Mucosa of descending colon (tissue), 3 donors: Measurements from ENCODE around the gene AP2M1. TPM values are rescaled to one million over a fixed set of nuclear protein-coding genes. Genes with fewer than 3 reads are reported as not detected.
A peak's percentile ranks its signal among the peaks of the same experiment; 100 is the strongest.
"Not testable (repeated sequence)": the region's sequence is repeated elsewhere in the genome, so short reads cannot be mapped to it uniquely, and the experiment has no call there.

ENCODE experiments used
- ATAC-seq: fragments of 200-7000 bp; cut with Tn5 transposase; one replicate; pipeline ENCODE4 v1.9.1; 2020; ENCODE audit warnings: mild to moderate bottlenecking, moderate library complexity
- DNase-seq, 3 donors: peaks; one replicate each; pipeline ENCODE4 v3.0.0-alpha.2; 2020
- H3K36me3 ChIP-seq: fragments of 200-600 bp; one replicate; pipeline ENCODE4 v1.8.0; 2021; ENCODE audit warnings: low read depth, mild to moderate bottlenecking
- H3K4me1 ChIP-seq: fragments of 200-600 bp; one replicate; pipeline ENCODE4 v1.8.0; 2021; ENCODE audit warnings: low read depth, mild to moderate bottlenecking
- H3K4me3 ChIP-seq: fragments of 200-600 bp; one replicate; pipeline ENCODE4 v1.8.0; 2021; ENCODE audit warnings: mild to moderate bottlenecking
- H3K9me3 ChIP-seq: fragments of 200-600 bp; one replicate; pipeline ENCODE4 v1.8.0; 2021; ENCODE audit warnings: mild to moderate bottlenecking
- intact Hi-C, 2 donors: fragments of 100-400 bp; cut with DNase I in 1 of 2; cut with micrococcal nuclease in 1 of 2; formaldehyde crosslinking; loops; one replicate each; pipeline versions ENCODE4 v1.11.0 to v1.11.1; 2022; cut with DNase I, micrococcal nuclease
- total RNA-seq, 3 donors: library from RNA; stranded (reverse); fragmentation: NEBNext Ultra II Directional in 2 of 3; extraction: Animal tissue kit (Norgen Biotek cat#: 25700) in 2 of 3; gene quantifications; one replicate each; pipeline versions ENCODE4 v1.2.1 to v1.2.4, GENCODE V29; 2021 to 2023
- TF ChIP-seq, protein P1 (sequence below): fragments of 200-600 bp; IDR thresholded peaks from one replicate; pipeline ENCODE4 v1.8.0; 2022; ENCODE audit warnings: antibody characterized with exemption, mild to moderate bottlenecking
- donor health status: DM: no; HTN: no; CAD: no; lungs with moderate emphysema.
- donor health status: DM: no; HTN: no; CAD: no.
- donor health status: DM: no; HTN: yes; CAD: no.

The AP2M1 gene
- total RNA-seq, 3 donors from 2014 or later: 215 to 297 (median 227) TPM

DNA sequence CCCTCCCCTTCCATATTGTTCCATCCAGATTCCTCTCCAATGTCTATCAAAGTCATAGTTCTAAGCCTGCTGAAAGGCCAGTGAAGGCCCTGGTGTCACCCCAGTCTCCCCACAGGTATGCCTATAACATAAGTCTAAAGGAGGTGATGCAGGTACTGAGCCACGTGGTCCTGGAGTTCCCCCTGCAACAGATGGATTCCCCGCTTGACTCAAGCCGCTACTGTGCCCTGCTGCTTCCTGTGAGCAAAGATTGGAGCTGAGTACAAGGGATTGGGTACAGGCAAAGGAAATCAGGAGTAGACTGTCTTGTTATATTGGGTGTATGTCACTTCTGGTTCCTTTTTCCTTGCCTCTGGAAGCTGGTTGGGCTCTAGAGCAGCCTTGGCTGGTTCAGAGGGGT, 31.3 kb upstream of the AP2M1 start:
- DNase-seq (no peak), ATAC-seq (no peak)
- Histone ChIP-seq H3K36me3 (peaks cover 6% of the 10 kb centered on the region), H3K4me3 (no peak overlapping the region), H3K9me3 (no peaks in the 10 kb centered on the region), H3K4me1 (no peaks in the 10 kb centered on the region)
- TF ChIP-seq, protein P1, sequence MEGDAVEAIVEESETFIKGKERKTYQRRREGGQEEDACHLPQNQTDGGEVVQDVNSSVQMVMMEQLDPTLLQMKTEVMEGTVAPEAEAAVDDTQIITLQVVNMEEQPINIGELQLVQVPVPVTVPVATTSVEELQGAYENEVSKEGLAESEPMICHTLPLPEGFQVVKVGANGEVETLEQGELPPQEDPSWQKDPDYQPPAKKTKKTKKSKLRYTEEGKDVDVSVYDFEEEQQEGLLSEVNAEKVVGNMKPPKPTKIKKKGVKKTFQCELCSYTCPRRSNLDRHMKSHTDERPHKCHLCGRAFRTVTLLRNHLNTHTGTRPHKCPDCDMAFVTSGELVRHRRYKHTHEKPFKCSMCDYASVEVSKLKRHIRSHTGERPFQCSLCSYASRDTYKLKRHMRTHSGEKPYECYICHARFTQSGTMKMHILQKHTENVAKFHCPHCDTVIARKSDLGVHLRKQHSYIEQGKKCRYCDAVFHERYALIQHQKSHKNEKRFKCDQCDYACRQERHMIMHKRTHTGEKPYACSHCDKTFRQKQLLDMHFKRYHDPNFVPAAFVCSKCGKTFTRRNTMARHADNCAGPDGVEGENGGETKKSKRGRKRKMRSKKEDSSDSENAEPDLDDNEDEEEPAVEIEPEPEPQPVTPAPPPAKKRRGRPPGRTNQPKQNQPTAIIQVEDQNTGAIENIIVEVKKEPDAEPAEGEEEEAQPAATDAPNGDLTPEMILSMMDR: no peak
- intact Hi-C loops: no loop called here

DNA sequence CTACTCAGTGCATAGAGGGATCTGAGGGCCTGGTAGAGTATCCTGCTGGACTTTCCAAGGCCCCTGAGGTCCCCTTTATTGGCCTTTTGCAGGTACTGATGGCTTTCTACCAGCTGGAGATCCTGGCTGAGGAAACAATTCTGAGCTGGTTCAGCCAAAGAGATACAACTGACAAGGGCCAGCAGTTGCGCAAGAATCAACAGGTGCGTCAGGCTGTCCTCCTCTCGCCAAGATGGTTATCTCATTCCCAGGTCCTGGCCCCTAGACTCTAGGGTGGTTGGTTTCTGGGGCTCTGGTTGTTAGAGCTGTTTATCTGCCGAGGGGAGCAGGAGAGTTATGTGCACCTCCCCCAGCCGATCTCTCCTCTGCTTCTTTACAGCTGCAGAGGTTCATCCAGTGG, 30.1 kb upstream of the AP2M1 start:
- Histone ChIP-seq H3K36me3 (peaks cover 6% of the 10 kb centered on the region), H3K4me1 (no peaks in the 10 kb centered on the region), H3K4me3 (no peak overlapping the region), H3K9me3 (no peaks in the 10 kb centered on the region)
- DNase-seq (no peak), ATAC-seq (no peak)
- intact Hi-C loops: no loop called here
- TF ChIP-seq, protein P1: no peak

DNA sequence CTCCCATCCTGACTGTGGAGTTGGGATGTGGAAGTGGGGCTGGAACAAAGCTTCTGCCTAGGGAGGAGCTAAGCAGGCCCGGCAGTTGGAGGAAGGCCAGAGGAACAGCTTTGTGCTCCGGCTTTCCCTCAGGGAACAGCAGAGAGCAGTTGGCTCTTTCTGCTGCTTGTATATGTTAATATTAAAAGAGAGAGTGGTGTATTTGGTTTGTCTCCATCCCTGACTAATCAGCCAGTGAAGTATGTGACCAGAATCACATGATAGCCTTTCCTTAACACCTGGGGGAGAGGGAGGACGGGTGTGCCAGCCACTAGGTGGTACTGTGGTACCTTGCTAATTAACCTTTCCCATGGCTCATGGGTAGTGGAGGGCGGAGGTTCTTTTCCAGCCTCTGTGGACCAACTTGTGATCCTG, 29.5 kb upstream of the AP2M1 start:
- TF ChIP-seq, protein P1: no peak
- no peak overlapping the region for H3K4me3 ChIP-seq
- DNase-seq (peak in 2 of 3 donors; percentile 56 to 73), ATAC-seq (peak; percentile 89)
- no peaks in the 10 kb centered on the region for H3K4me1 ChIP-seq
- intact Hi-C loops: no loop called here
- peaks cover 6% of the 10 kb centered on the region for H3K36me3 ChIP-seq
- no peaks in the 10 kb centered on the region for H3K9me3 ChIP-seq

DNA sequence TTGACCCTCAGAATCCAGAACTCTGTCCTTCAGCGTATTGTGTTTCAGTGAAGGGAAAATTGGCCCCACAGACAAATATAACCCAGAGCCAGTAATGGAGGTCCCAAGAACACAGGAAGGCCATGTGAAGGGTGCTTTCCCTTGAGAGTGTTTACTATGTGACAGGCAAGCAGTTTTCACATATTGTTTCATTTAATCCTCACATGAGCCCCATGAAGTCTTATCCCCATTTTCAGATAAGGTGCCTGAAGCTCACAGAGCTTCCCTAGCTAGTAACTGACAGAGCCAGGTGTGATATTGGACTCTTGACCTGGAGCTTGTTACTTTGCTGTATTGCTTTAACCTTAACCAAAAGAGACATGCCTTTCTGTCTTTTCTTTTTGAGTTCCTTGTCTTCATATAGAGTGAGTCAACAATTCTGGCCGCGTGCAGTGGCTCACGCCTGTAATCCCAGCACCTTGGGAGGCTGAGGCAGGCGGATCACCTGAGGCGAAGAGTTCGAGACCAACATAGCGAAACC, 28.8 kb upstream of the AP2M1 start:
- TF ChIP-seq, protein P1: no peak
- DNase-seq: no peak
- H3K9me3 ChIP-seq: no peaks in the 10 kb centered on the region
- no peak overlapping the region for H3K4me3 ChIP-seq
- peak; percentile 65 for ATAC-seq
- no peaks in the 10 kb centered on the region for H3K4me1 ChIP-seq
- intact Hi-C loops: no loop called here
- peaks cover 6% of the 10 kb centered on the region for H3K36me3 ChIP-seq

DNA sequence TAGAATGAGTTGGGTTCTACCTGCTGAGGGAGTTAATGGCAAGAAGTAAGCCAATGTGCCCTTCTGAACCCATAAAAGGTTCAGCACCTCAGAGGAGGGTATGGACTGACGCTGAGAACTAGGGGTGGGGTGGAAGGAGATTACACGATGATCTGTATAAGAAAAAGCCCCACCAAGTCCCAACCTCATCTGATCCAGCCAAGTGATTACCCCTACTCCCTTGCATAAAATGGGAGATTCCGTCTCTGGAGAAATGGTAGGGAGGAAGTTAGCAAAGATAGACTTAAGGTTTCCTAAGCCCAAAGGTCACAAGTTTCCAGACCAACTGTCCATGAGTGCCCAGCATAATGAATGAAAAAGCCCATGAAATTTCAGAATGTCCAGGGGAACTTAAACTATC, 26.6 kb upstream of the AP2M1 start:
- ATAC-seq (peak; percentile 57), DNase-seq (no peak)
- H3K36me3 ChIP-seq: no peaks in the 10 kb centered on the region
- TF ChIP-seq, protein P1: no peak
- H3K9me3 ChIP-seq: no peaks in the 10 kb centered on the region
- H3K4me1 ChIP-seq: no peaks in the 10 kb centered on the region
- H3K4me3 ChIP-seq: no peak overlapping the region
- intact Hi-C loops: no loop called here

DNA sequence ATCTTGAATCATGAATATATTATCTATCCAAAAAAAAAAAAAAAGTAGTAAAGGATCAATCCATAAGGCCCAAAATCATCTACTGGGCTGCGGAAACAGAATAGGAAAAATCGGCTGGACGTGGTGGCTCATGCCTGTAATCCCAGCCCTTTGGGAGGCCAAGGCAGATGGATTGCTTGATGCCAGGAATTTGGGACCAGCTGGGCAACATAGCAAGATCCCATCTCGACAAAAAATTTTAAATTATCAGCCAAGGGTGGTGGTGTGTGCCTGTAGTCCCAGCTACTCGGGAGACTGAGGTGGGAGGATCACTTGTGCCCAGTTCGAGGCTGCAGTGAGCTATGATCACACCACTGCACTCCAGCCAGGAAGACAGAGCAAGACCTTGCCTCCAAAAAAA, 25.5 kb upstream of the AP2M1 start:
- Histone ChIP-seq H3K36me3 (no peaks in the 10 kb centered on the region), H3K9me3 (no peaks in the 10 kb centered on the region), H3K4me1 (no peaks in the 10 kb centered on the region), H3K4me3 (no peak overlapping the region)
- DNase-seq: no peak
- intact Hi-C loops: no loop called here
- TF ChIP-seq, protein P1: no peak
- ATAC-seq: no peak

DNA sequence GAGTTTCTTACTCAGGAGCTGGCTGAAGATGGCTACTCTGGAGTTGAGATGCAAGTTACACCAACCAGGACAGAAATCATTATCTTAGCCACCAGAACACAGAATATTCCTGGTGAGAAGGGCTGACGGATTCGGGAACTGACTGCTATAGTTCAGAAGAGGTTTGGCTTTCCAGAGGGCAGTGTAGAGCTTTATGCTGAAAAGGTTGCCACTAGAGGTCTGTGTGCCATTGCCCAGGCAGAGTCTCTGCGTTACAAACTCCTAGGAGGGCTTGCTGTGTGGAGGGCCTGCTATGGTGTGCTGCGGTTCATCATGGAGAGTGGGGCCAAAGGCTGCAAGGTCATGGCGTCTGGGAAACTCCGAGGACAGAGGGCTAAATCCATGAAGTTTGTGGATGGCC, 24.9 kb upstream of the AP2M1 start:
- intact Hi-C loops, H3K4me1 ChIP-seq, DNase-seq, ATAC-seq, H3K4me3 ChIP-seq, H3K9me3 ChIP-seq, H3K36me3 ChIP-seq: not testable (repeated sequence)
